Adipocyte (in vitro differentiated cells): Measurements from ENCODE around the gene CLEC16A.
"Not testable (repeated sequence)": the region's sequence is repeated elsewhere in the genome, so short reads cannot be mapped to it uniquely, and the experiment has no call there.

ENCODE experiments used
- DNase-seq: peaks from one replicate; pipeline ENCODE4 v3.0.0-alpha.2; 2015; ENCODE audit warnings: low read depth
- H3K27me3 ChIP-seq: replicated peaks from 2 replicates; pipeline ENCODE4 v1.7.0; 2013; ENCODE audit warnings: mild to moderate bottlenecking, low read length, moderate library complexity; ENCODE audit not compliant: control insufficient read depth, insufficient read depth
- H3K36me3 ChIP-seq: 2 replicates; pipeline ENCODE4 v1.7.0; 2013; ENCODE audit warnings: low read length, mild to moderate bottlenecking, moderate library complexity; ENCODE audit not compliant: control insufficient read depth, insufficient read depth, severe bottlenecking
- H3K4me1 ChIP-seq: 2 replicates; pipeline ENCODE4 v1.7.0; 2013; ENCODE audit warnings: mild to moderate bottlenecking, low read length, moderate library complexity; ENCODE audit not compliant: control insufficient read depth, insufficient read depth
- H3K4me3 ChIP-seq: 2 replicates; pipeline ENCODE4 v1.7.0; 2013; ENCODE audit warnings: mild to moderate bottlenecking, low read length, moderate library complexity
- H3K9ac ChIP-seq: 2 replicates; pipeline ENCODE4 v1.7.0; 2013; ENCODE audit warnings: mild to moderate bottlenecking, low read length, moderate library complexity
- H3K9me3 ChIP-seq: 2 replicates; pipeline ENCODE4 v1.7.0; 2013; ENCODE audit warnings: mild to moderate bottlenecking, low read length, moderate library complexity; ENCODE audit not compliant: control insufficient read depth

The CLEC16A gene

GRCh38 chr16:10927497-10928112, 16.8 kb upstream of the CLEC16A start:
- Histone ChIP-seq H3K9ac (no peak overlapping the region), H3K36me3 (peaks cover 47% of the 10 kb centered on the region)
- DNase-seq = no peak

GRCh38 chr16:10929097-10929496, 15.3 kb upstream of the CLEC16A start:
- peaks cover 52% of the 10 kb centered on the region for H3K36me3 ChIP-seq
- H3K9ac ChIP-seq, H3K4me3 ChIP-seq, H3K4me1 ChIP-seq, H3K27me3 ChIP-seq, DNase-seq, H3K9me3 ChIP-seq: not testable (repeated sequence)

More at GRCh38 chr16:10927497-10928112, 16.8 kb upstream of the CLEC16A start:
- Histone ChIP-seq H3K4me3 (no peak overlapping the region), H3K4me1 (peaks cover 2% of the 10 kb centered on the region), H3K9me3 (no peaks in the 10 kb centered on the region), H3K27me3 (no peaks in the 10 kb centered on the region)

- peaks cover 3% of the 10 kb centered on the region for H3K4me1 ChIP-seq
- no peaks in the 10 kb centered on the region for H3K27me3 ChIP-seq
- no peak overlapping the region for H3K4me3 ChIP-seq
- DNase-seq = no peak
- no peak overlapping the region for H3K9ac ChIP-seq
- peaks cover 47% of the 10 kb centered on the region for H3K36me3 ChIP-seq
- no peaks in the 10 kb centered on the region for H3K9me3 ChIP-seq
These were observed 14.3 kb upstream of the CLEC16A start for GRCh38 chr16:10929853-10930754.

- Histone ChIP-seq H3K9ac (no peak overlapping the region), H3K36me3 (peaks cover 42% of the 10 kb centered on the region), H3K4me1 (peaks cover 9% of the 10 kb centered on the region), H3K27me3 (no peaks in the 10 kb centered on the region), H3K9me3 (no peaks in the 10 kb centered on the region), H3K4me3 (no peak overlapping the region)
- no peak for DNase-seq
These were observed 13.6 kb upstream of the CLEC16A start for GRCh38 chr16:10930755-10931093.

- Histone ChIP-seq H3K9ac (no peak overlapping the region), H3K27me3 (no peaks in the 10 kb centered on the region), H3K36me3 (peaks cover 38% of the 10 kb centered on the region), H3K4me1 (peaks cover 13% of the 10 kb centered on the region), H3K9me3 (no peaks in the 10 kb centered on the region), H3K4me3 (no peak overlapping the region)
- DNase-seq = no peak
These were observed 13.2 kb upstream of the CLEC16A start for GRCh38 chr16:10931134-10931533.

- Histone ChIP-seq H3K4me1 (peaks cover 19% of the 10 kb centered on the region), H3K9me3 (no peaks in the 10 kb centered on the region), H3K36me3 (peaks cover 31% of the 10 kb centered on the region), H3K4me3 (no peak overlapping the region), H3K9ac (no peak overlapping the region), H3K27me3 (no peaks in the 10 kb centered on the region)
- no peak for DNase-seq
These were observed 12.3 kb upstream of the CLEC16A start for GRCh38 chr16:10931977-10932632.

- H3K36me3 ChIP-seq = peaks cover 21% of the 10 kb centered on the region
- no peak for DNase-seq
- no peaks in the 10 kb centered on the region for H3K27me3 ChIP-seq
- H3K4me1 ChIP-seq = peaks cover 29% of the 10 kb centered on the region
- no peaks in the 10 kb centered on the region for H3K9me3 ChIP-seq
- no peak overlapping the region for H3K4me3 ChIP-seq
- H3K9ac ChIP-seq = no peak overlapping the region
These were observed 11.2 kb upstream of the CLEC16A start for GRCh38 chr16:10932959-10933710.

GRCh38 chr16:10933865-10934264, 10.5 kb upstream of the CLEC16A start:
- no peaks in the 10 kb centered on the region for H3K9me3 ChIP-seq
- H3K36me3 ChIP-seq = peaks cover 16% of the 10 kb centered on the region
- H3K4me3 ChIP-seq = no peak overlapping the region
- peaks cover 37% of the 10 kb centered on the region for H3K4me1 ChIP-seq
- no peak for DNase-seq
- H3K9ac ChIP-seq = no peak overlapping the region
- no peaks in the 10 kb centered on the region for H3K27me3 ChIP-seq

GRCh38 chr16:10934325-10935107, 9.8 kb upstream of the CLEC16A start:
- no peaks in the 10 kb centered on the region for H3K27me3 ChIP-seq
- H3K4me3 ChIP-seq = no peak overlapping the region
- H3K9me3 ChIP-seq = no peaks in the 10 kb centered on the region
- no peak for DNase-seq
- H3K9ac ChIP-seq = no peak overlapping the region
- H3K4me1 ChIP-seq = peaks cover 43% of the 10 kb centered on the region
- peaks cover 11% of the 10 kb centered on the region for H3K36me3 ChIP-seq

GRCh38 chr16:10935226-10935915, 9.0 kb upstream of the CLEC16A start:
- no peaks in the 10 kb centered on the region for H3K9me3 ChIP-seq
- peaks cover 52% of the 10 kb centered on the region for H3K4me1 ChIP-seq
- no peaks in the 10 kb centered on the region for H3K27me3 ChIP-seq
- H3K9ac ChIP-seq = no peak overlapping the region
- no peak overlapping the region for H3K4me3 ChIP-seq
- H3K36me3 ChIP-seq = peaks cover 11% of the 10 kb centered on the region
- no peak for DNase-seq
